Right atrium auricular region (tissue), 2 donors: ENCODE data around the gene IFNA8. TPM values are rescaled to one million over a fixed set of nuclear protein-coding genes. Genes with fewer than 3 reads are reported as not detected.
A peak's percentile ranks its signal among the peaks of the same experiment; 100 is the strongest.

Source experiments
- DNase-seq: peaks from one replicate; pipeline ENCODE4 v3.0.0-alpha.2; 2019; ENCODE audit warnings: low spot score
- H3K27ac ChIP-seq, 2 donors: fragments of 200-600 bp; sonication (generic); 1 replicate in 1 of 2; 2 replicates in 1 of 2; pipeline ENCODE4 v1.5.1; 2016 to 2019
- H3K27me3 ChIP-seq, 2 donors: fragments of 200-600 bp; sonication (generic); one replicate each; pipeline versions ENCODE4 v1.5.1 to v1.6.0; 2017 to 2019
- H3K36me3 ChIP-seq: fragments of 200-600 bp; sonication (generic); one replicate; pipeline ENCODE4 v1.5.1; 2016
- H3K4me1 ChIP-seq, 2 donors: fragments of 200-600 bp; sonication (generic); one replicate each; pipeline versions ENCODE4 v1.5.1 to v1.6.0; 2017 to 2019
- H3K4me3 ChIP-seq, 2 donors: fragments of 200-600 bp; sonication (generic); 1 replicate in 1 of 2; 2 replicates in 1 of 2; pipeline ENCODE4 v1.5.1; 2017 to 2019; ENCODE audit warnings: mild to moderate bottlenecking in 1 of 2, moderate library complexity in 1 of 2
- H3K9me3 ChIP-seq, 2 donors: fragments of 200-600 bp; sonication (generic); one replicate each; pipeline ENCODE4 v1.5.1; 2019
- CTCF ChIP-seq, 2 donors: fragments of 200-600 bp; sonication (generic); IDR thresholded peaks; one replicate each; pipeline ENCODE4 v1.5.1; 2019; ENCODE audit warnings: antibody characterized with exemption in 2 of 2
- total RNA-seq, 2 donors: library from RNA; depleted of rRNA; stranded (reverse); fragments of >200 nt; gene quantifications; one replicate each; pipeline ENCODE4 v1.1.0, GENCODE V29; 2016

The IFNA8 gene
- total RNA-seq, 2 donors from 2014 or later: not detected

GRCh38 chr9:21452681-21453080, 43.8 kb downstream of the IFNA8 start:
- H3K27ac ChIP-seq: no peak overlapping the region
- H3K36me3 ChIP-seq: no peaks in the 10 kb centered on the region
- no peaks in the 10 kb centered on the region for H3K4me1 ChIP-seq
- no peak for DNase-seq
- TF ChIP-seq CTCF (IDR thresholded peaks at IDR 0.05): no peak
- H3K27me3 ChIP-seq: no peaks in the 10 kb centered on the region
- no peaks in the 10 kb centered on the region for H3K9me3 ChIP-seq
- H3K4me3 ChIP-seq: no peak overlapping the region

- Histone ChIP-seq H3K4me1 (no peaks in the 10 kb centered on the region), H3K27me3 (no peaks in the 10 kb centered on the region), H3K9me3 (no peaks in the 10 kb centered on the region), H3K4me3 (no peak overlapping the region), H3K27ac (no peak overlapping the region), H3K36me3 (no peaks in the 10 kb centered on the region)
- DNase-seq: no peak
- TF ChIP-seq CTCF (IDR thresholded peaks at IDR 0.05): no peak
Measured at GRCh38 chr9:21454149-21454548, 45.2 kb downstream of the IFNA8 start.

- peak in 1 of 2 donors; percentile 58 for TF ChIP-seq CTCF (IDR thresholded peaks at IDR 0.05)
- no peak overlapping the region for H3K4me3 ChIP-seq
- H3K27me3 ChIP-seq: no peaks in the 10 kb centered on the region
- no peaks in the 10 kb centered on the region for H3K4me1 ChIP-seq
- H3K36me3 ChIP-seq: no peaks in the 10 kb centered on the region
- H3K9me3 ChIP-seq: no peaks in the 10 kb centered on the region
- DNase-seq: no peak
- H3K27ac ChIP-seq: no peak overlapping the region
Measured at GRCh38 chr9:21455320-21455719, 46.4 kb downstream of the IFNA8 start.

Other genes starting within 250 kb of the IFNA8 start
- not detected for gene IFNA21, start 242.5 kb upstream of the IFNA8 start, total RNA-seq
- not detected for gene IFNA4, start 221.5 kb upstream of the IFNA8 start, total RNA-seq
- gene IFNA7, start 206.9 kb upstream of the IFNA8 start, total RNA-seq: not detected
- gene IFNA10, start 202.0 kb upstream of the IFNA8 start, total RNA-seq: not detected
- gene IFNA16, start 191.8 kb upstream of the IFNA8 start, total RNA-seq: not detected
- not detected for gene IFNA17, start 180.9 kb upstream of the IFNA8 start, total RNA-seq
- not detected for gene IFNA14, start 169.1 kb upstream of the IFNA8 start, total RNA-seq
- not detected for gene IFNA5, start 103.8 kb upstream of the IFNA8 start, total RNA-seq
- 10 to 100 TPM; 10.7 to 10.8 TPM for gene KLHL9, start 73.7 kb upstream of the IFNA8 start, total RNA-seq
- not detected for gene IFNA6, start 58.2 kb upstream of the IFNA8 start, total RNA-seq
- not detected for gene IFNA13, start 41.1 kb upstream of the IFNA8 start, total RNA-seq
- gene IFNA2, start 23.7 kb upstream of the IFNA8 start, total RNA-seq: not detected
- not detected for gene IFNA1, start 31.3 kb downstream of the IFNA8 start, total RNA-seq
- not detected for gene IFNE, start 73.2 kb downstream of the IFNA8 start, total RNA-seq